Rectal smooth muscle tissue (tissue), 1 donor: ENCODE data around the gene FBRSL1.

Experiments used
- H3K27ac ChIP-seq: one replicate; pipeline ENCODE4 v1.7.0; 2013; ENCODE audit warnings: low read depth, low read length, inconsistent platforms
- H3K27me3 ChIP-seq: one replicate; pipeline ENCODE4 v1.7.0; 2013; ENCODE audit warnings: low read length; ENCODE audit not compliant: control insufficient read depth, insufficient read depth
- H3K36me3 ChIP-seq: one replicate; pipeline ENCODE4 v1.7.0; 2013; ENCODE audit warnings: low read length; ENCODE audit not compliant: control insufficient read depth, insufficient read depth
- H3K4me1 ChIP-seq: one replicate; pipeline ENCODE4 v1.7.0; 2013; ENCODE audit warnings: low read length; ENCODE audit not compliant: control insufficient read depth, insufficient read depth
- H3K4me3 ChIP-seq: one replicate; pipeline ENCODE4 v1.7.0; 2013; ENCODE audit warnings: low read length
- H3K9ac ChIP-seq: one replicate; pipeline ENCODE4 v1.7.0; 2013; ENCODE audit warnings: low read length

FBRSL1 gene

DNA sequence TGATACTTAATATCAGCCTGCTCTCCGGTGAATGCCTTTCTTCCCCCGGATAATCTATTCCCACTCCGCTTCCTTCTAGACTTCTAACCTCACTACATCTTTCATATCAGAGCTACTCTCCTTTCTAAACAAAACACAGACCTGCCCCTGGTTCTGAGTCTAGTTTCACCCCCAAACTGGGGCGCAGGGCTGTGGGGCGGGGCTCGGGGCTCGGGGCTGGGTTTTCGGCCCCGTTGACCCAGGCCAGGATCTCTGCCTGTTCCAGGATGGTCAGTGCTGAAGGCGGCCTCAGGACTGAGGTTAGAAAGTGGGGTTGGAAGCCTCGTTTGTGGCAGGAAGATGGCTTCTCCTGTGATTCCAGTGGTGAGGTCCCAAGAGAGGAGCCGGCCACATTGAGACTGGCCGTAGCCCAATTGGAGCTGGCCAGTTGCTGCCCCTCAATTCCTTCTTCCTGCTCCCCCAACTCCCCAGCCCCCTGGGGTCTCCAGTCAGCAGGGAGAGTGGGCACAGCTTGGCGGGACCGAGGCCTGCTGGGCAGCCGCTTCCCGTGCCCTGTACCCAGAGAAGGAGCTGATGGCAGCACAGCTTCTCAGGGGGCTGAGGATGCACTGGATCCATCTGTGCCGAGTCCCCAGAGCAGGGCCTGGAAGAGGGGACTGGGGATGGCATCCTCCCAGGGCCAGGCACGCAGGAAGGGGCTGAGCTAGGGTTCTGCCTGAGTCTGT, 67.5 kb downstream of the FBRSL1 start:
- H3K27ac ChIP-seq, result no peak overlapping the region
- H3K9ac ChIP-seq, result no peak overlapping the region
- no peaks in the 10 kb centered on the region for H3K36me3 ChIP-seq
- peaks cover 4% of the 10 kb centered on the region for H3K4me1 ChIP-seq
- H3K4me3 ChIP-seq, result no peak overlapping the region
- H3K27me3 ChIP-seq, result no peaks in the 10 kb centered on the region

DNA sequence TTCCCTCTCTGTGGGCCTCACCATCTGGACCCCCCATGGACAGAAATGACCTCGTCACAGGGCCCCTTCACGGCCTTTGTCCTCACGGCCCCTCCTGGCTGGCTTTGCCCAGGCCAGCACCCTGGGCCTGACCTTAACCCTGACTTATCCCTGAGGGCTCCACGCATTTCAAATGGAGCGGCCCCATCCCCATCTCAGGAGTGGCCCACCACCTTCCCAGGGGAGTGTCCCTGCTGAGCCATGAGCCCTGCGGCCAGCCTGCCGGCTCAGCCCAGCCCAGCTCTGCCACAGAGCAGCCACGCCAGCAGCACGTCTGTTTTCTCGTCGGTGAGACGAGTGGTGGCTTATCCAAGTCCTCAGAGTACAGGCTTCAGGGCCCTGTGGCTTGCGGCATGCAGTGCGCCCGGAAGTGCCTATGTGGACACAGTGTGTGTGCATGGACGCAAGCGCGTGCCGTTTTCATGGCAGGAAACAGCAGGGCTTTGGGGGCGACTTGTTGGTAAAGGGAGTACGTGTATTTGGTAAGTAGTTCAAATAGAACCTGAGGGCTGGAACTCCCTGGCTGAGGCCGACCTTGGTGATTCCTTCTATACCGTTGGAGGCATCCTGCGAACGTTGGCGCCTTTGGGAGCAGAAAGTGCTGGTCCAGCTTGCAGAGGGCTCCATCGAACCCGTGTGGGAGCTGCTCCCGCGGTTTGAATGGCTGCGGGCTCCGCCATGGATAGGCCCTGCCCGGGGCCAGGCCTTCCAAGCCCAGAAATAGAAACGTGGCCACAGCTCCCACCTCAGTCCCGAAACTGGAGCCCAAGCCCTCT, 68.3 kb downstream of the FBRSL1 start:
- peaks cover 4% of the 10 kb centered on the region for H3K4me1 ChIP-seq
- no peaks in the 10 kb centered on the region for H3K27me3 ChIP-seq
- H3K27ac ChIP-seq, result no peak overlapping the region
- no peaks in the 10 kb centered on the region for H3K36me3 ChIP-seq
- no peak overlapping the region for H3K4me3 ChIP-seq
- H3K9ac ChIP-seq, result no peak overlapping the region

GRCh38 chr12:132558861-132559623, 69.1 kb downstream of the FBRSL1 start:
- Histone ChIP-seq H3K4me3 (peak overlapping the region; percentile 58), H3K36me3 (no peaks in the 10 kb centered on the region), H3K9ac (no peak overlapping the region), H3K4me1 (peaks cover 4% of the 10 kb centered on the region), H3K27ac (no peak overlapping the region), H3K27me3 (no peaks in the 10 kb centered on the region)

GRCh38 chr12:132559652-132560363, 69.9 kb downstream of the FBRSL1 start:
- Histone ChIP-seq H3K9ac (no peak overlapping the region), H3K27ac (no peak overlapping the region), H3K4me3 (peak overlapping the region; percentile 58), H3K4me1 (peaks cover 4% of the 10 kb centered on the region), H3K27me3 (no peaks in the 10 kb centered on the region), H3K36me3 (no peaks in the 10 kb centered on the region)

DNA sequence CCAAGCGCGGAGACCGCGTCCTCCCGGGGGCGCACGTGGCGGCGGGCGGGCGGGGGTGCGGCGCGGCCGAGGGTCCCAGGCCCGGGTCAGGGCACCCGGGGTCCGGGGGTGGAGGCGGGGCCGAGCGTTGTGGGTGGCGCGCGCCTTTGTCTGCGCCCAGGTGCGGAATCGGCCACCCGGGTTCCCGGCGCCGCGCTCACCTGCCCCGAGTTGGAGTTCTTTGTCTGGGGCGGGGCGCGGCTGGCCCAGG, 70.3 kb downstream of the FBRSL1 start:
- no peak overlapping the region for H3K27ac ChIP-seq
- H3K9ac ChIP-seq, result no peak overlapping the region
- no peaks in the 10 kb centered on the region for H3K36me3 ChIP-seq
- peaks cover 4% of the 10 kb centered on the region for H3K4me1 ChIP-seq
- peak overlapping the region; percentile 55 for H3K4me3 ChIP-seq
- no peaks in the 10 kb centered on the region for H3K27me3 ChIP-seq

DNA sequence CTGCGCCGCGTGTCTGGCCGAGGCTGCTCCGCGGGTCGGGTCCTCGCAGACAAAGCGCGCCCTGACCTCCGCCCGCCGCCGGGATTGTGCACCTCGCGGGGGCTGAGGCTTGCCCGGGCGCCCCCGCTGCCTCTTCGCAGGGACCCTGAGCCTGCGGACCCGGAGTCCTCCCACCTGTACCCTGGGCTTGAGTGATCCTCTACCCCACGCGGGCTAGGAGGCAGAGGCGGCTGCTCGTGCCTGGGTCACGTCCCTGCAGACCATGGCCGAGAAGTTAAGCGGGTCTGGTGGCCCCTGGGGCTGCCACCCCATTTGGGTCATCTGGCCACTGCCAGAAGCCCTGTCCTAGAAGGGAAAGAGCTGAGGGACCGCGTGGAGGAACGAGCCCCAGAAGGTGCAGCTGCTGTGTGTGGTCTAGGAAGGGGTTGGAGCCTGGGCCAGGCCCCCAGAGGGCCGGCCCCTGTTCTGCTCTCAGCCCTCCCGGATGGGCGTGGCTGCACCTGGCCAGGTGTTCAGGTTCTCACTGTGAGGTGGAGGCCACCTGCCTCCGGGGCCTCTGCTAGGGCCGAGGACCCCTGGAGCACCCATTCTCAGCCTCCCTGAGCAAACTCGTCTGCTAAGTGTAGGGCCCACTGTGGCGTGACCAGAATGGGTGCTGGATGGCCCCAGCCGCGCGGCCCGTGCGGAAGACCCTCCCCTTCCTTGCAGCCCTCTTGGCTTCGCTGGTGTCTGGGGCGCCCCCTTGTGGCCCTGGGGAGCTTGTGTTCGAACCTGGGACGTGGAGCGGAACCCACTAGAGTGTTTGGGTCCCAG, 70.9 kb downstream of the FBRSL1 start:
- H3K27me3 ChIP-seq, result no peaks in the 10 kb centered on the region
- H3K9ac ChIP-seq, result no peak overlapping the region
- peaks cover 5% of the 10 kb centered on the region for H3K36me3 ChIP-seq
- H3K4me3 ChIP-seq, result peak overlapping the region; percentile 55
- H3K4me1 ChIP-seq, result peaks cover 4% of the 10 kb centered on the region
- H3K27ac ChIP-seq, result no peak overlapping the region
